ENCODE results near the gene BNC2. TPM values are rescaled to one million over a fixed set of nuclear protein-coding genes. Genes with fewer than 3 reads are reported as not detected.

Gene BNC2
- total RNA-seq, 2 experiments from 2014 or later: not detected

- no peak overlapping the region for H3K4me3 Mint-ChIP-seq
- DNase-seq (no peak), ATAC-seq (ENCODE audit: poor library complexity) (no peak)
- H3K36me3 ChIP-seq (ENCODE audit: insufficient read depth, low read length): no peaks in the 10 kb centered on the region
- peaks cover 2% of the 10 kb centered on the region for H3K9me3 Mint-ChIP-seq
- H3K27me3 ChIP-seq (ENCODE audit: control insufficient read depth in 1 of 2, insufficient read depth in 2 of 2, low read length in 2 of 2): no peaks in the 10 kb centered on the region
- H3K4me1 Mint-ChIP-seq (ENCODE audit: low read depth): no peaks in the 10 kb centered on the region
- ChIA-PET POLR2A (no interaction called here), CTCF (no interaction called here)
- TF ChIP-seq CTCF (IDR thresholded peaks at IDR 0.05): no peak
- intact Hi-C loops (cut with DNase I, micrococcal nuclease): no loop called here
- H3K36me3 Mint-ChIP-seq (ENCODE audit: low read depth): no peaks in the 10 kb centered on the region
- H3K27ac ChIP-seq (ENCODE audit: low read depth in 1 of 2, low read length in 2 of 2): no peak overlapping the region
- no peak overlapping the region for H3K27ac Mint-ChIP-seq
- no peaks in the 10 kb centered on the region for H3K27me3 Mint-ChIP-seq
- H3K4me3 ChIP-seq (ENCODE audit: low read length): no peak overlapping the region
- H3K4me1 ChIP-seq (ENCODE audit: insufficient read depth, low read length): no peaks in the 10 kb centered on the region
- peaks cover 0 to 5% of the 10 kb centered on the region in 2 experiments for H3K9me3 ChIP-seq (ENCODE audit: control insufficient read depth in 1 of 2, insufficient read depth in 1 of 2, low read length in 2 of 2)
Observed at GRCh38 chr9:16613051-16613450, 257.4 kb downstream of the BNC2 start.

- intact Hi-C loops (cut with DNase I, micrococcal nuclease): no loop called here
- Histone ChIP-seq H3K36me3 (ENCODE audit: insufficient read depth, low read length) (no peaks in the 10 kb centered on the region), H3K4me3 (ENCODE audit: low read length) (no peak overlapping the region), H3K9me3 (ENCODE audit: control insufficient read depth in 1 of 2, insufficient read depth in 1 of 2, low read length in 2 of 2) (peaks cover 0 to 3% of the 10 kb centered on the region in 2 experiments), H3K4me1 (ENCODE audit: insufficient read depth, low read length) (no peaks in the 10 kb centered on the region), H3K27me3 (ENCODE audit: control insufficient read depth in 1 of 2, insufficient read depth in 2 of 2, low read length in 2 of 2) (no peaks in the 10 kb centered on the region), H3K27ac (ENCODE audit: low read depth in 1 of 2, low read length in 2 of 2) (no peak overlapping the region)
- TF ChIP-seq CTCF (IDR thresholded peaks at IDR 0.05): no peak
- H3K9me3 Mint-ChIP-seq: peaks cover 2% of the 10 kb centered on the region
- ATAC-seq (ENCODE audit: poor library complexity): no peak
- no peaks in the 10 kb centered on the region for H3K36me3 Mint-ChIP-seq (ENCODE audit: low read depth)
- ChIA-PET POLR2A (no interaction called here), CTCF (no interaction called here)
- H3K27ac Mint-ChIP-seq: no peak overlapping the region
- no peaks in the 10 kb centered on the region for H3K4me1 Mint-ChIP-seq (ENCODE audit: low read depth)
- H3K27me3 Mint-ChIP-seq: no peaks in the 10 kb centered on the region
- H3K4me3 Mint-ChIP-seq: no peak overlapping the region
- DNase-seq: no peak
Observed at GRCh38 chr9:16612627-16613026, 257.8 kb downstream of the BNC2 start.

- ATAC-seq (ENCODE audit: poor library complexity): no peak
- POLR2A ChIA-PET: no interaction called here
Observed at GRCh38 chr9:16611983-16612382, 258.5 kb downstream of the BNC2 start.

More at GRCh38 chr9:16611983-16612382, 258.5 kb downstream of the BNC2 start:
- CTCF ChIA-PET: no interaction called here
- Histone ChIP-seq H3K27me3 (ENCODE audit: control insufficient read depth in 1 of 2, insufficient read depth in 2 of 2, low read length in 2 of 2) (no peaks in the 10 kb centered on the region), H3K9me3 (ENCODE audit: control insufficient read depth in 1 of 2, insufficient read depth in 1 of 2, low read length in 2 of 2) (peaks cover 0 to 2% of the 10 kb centered on the region in 2 experiments), H3K4me1 (ENCODE audit: insufficient read depth, low read length) (no peaks in the 10 kb centered on the region), H3K4me3 (ENCODE audit: low read length) (no peak overlapping the region), H3K27ac (ENCODE audit: low read depth in 1 of 2, low read length in 2 of 2) (no peak overlapping the region), H3K36me3 (ENCODE audit: insufficient read depth, low read length) (no peaks in the 10 kb centered on the region)
- DNase-seq: no peak
- H3K27me3 Mint-ChIP-seq: no peaks in the 10 kb centered on the region
- intact Hi-C loops (cut with DNase I, micrococcal nuclease): no loop called here
- H3K4me3 Mint-ChIP-seq: no peak overlapping the region
- TF ChIP-seq CTCF (IDR thresholded peaks at IDR 0.05): no peak
- peaks cover 2% of the 10 kb centered on the region for H3K9me3 Mint-ChIP-seq
- H3K27ac Mint-ChIP-seq: no peak overlapping the region
- H3K36me3 Mint-ChIP-seq (ENCODE audit: low read depth): no peaks in the 10 kb centered on the region
- no peaks in the 10 kb centered on the region for H3K4me1 Mint-ChIP-seq (ENCODE audit: low read depth)
